ENCODE measurements around the gene SORBS1.
"Not testable (repeated sequence)": the region's sequence is repeated elsewhere in the genome, so short reads cannot be mapped to it uniquely, and the experiment has no call there.

SORBS1 gene

DNA sequence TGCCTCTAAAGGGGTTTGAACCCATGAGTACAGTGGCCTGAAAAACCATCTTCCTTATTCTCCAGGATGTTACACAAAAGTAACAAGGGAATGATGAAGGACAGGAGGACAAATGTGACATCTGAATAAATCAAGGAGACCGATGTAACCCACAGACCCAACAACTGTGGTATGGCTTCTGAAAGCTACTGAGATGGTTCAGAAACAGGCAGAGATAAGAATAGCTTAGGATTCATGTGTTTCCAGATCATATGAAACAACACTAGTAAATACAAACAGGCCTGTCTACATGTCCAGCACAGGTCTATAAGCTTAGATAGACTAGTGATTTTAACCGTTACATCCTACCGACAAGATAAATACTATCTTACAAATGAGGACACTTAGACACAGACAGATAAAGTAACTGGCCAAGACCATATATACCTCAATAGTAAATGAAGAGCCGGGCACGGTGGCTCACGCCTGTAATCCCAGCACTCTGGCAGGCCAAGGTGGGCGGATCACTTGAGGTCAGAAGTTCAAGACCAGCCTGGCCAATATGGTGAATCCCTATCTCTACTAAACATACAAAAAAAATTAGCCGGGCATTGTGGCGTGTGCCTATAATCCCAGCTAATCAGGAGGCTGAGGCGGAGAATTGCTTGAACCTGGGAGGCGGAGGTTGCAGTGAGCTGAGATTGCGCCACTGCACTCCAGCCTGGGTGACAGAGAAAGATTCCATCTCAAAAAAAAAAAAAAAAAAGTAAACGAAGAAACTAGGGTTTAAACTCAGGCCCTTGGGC, 88.7 kb downstream of the SORBS1 start:
- FAIRE-seq = no peak
- no peak for DNase-seq (ENCODE audit: insufficient read length, low spot score)
- no peak for TF ChIP-seq POLR2A (IDR thresholded peaks at IDR 0.05; ENCODE audit: low read depth, low read length)

DNA sequence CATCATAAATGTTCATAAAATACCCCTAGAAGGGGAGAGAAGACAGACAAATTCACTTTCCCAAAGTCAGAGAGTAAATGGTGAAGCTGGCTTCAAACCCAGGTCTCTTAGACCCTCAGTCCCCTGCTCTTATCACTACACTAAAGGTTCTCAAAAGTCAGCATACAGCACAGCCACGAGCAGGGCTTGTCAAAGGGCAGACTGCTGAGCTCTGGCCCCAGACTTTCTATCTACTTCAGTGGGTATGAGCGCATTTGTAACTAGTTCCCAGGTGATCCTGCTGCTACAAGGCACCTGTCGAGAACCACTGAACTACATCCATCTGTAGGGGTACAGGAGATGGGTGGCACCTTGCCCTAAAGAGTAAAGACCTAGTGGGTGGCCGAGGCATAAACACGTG, 91.5 kb downstream of the SORBS1 start:
- TF ChIP-seq POLR2A (IDR thresholded peaks at IDR 0.05; ENCODE audit: low read depth, low read length) = no peak
- FAIRE-seq = no peak
- DNase-seq (ENCODE audit: insufficient read length, low spot score) = no peak

DNA sequence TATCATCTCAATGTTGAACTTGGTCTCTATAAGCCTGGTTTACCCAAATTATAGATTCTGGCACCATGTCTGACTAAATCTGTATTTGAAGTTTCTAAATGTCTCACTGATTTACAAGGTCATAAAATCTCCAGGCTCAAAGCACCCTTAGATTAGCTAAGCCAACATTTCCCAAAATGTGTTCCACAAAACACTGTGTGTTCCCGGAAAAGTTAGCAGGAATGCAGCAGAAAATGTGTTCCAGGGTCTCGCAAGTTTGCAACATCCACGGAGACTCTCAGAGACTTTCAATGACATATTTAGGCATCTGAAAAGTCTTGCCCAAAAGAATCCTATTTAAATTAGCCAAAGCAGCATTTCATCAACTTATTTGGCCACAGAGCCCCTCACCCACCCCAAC, 91.9 kb downstream of the SORBS1 start:
- no peak for FAIRE-seq
- no peak for DNase-seq (ENCODE audit: insufficient read length, low spot score)
- no peak for TF ChIP-seq POLR2A (IDR thresholded peaks at IDR 0.05; ENCODE audit: low read depth, low read length)

DNA sequence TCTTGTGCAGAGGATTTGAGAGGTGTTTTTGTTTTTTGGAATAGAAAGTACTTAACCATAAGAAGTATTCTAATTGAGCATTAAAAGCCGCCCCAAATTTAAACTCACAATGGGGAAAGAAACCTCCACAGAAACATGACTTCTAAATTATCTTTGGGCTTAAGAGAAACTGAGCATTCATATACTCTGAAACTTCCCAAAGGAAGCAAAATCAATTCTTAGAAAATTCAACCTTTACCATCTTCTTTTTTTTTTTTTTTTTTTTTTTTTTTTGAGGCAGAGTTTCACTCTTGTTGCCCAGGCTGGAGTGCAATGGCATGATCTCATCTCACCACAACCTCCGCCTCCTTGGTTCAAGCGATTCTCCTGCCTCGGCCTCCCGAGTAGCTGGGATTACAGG, 93.5 kb downstream of the SORBS1 start:
- FAIRE-seq; DNase-seq (ENCODE audit: insufficient read length, low spot score): not testable (repeated sequence)

GRCh38 chr10:95467162-95467599, 94.0 kb downstream of the SORBS1 start:
- no peak for TF ChIP-seq POLR2A (IDR thresholded peaks at IDR 0.05; ENCODE audit: low read depth, low read length)
- DNase-seq (ENCODE audit: insufficient read length, low spot score) = no peak
- no peak for FAIRE-seq

- no peak for DNase-seq (ENCODE audit: insufficient read length, low spot score)
- TF ChIP-seq POLR2A (IDR thresholded peaks at IDR 0.05; ENCODE audit: low read depth, low read length) = no peak
- FAIRE-seq = no peak
Measured at GRCh38 chr10:95466436-95466835, 94.7 kb downstream of the SORBS1 start.

GRCh38 chr10:95464280-95464679, 96.9 kb downstream of the SORBS1 start:
- FAIRE-seq (no peak), DNase-seq (ENCODE audit: insufficient read length, low spot score) (no peak)

GRCh38 chr10:95462740-95463667, 98.2 kb downstream of the SORBS1 start:
- no peak for DNase-seq (ENCODE audit: insufficient read length, low spot score)
- no peak for FAIRE-seq
- TF ChIP-seq POLR2A (IDR thresholded peaks at IDR 0.05; ENCODE audit: low read depth, low read length) = no peak

More at GRCh38 chr10:95464280-95464679, 96.9 kb downstream of the SORBS1 start:
- no peak for TF ChIP-seq POLR2A (IDR thresholded peaks at IDR 0.05; ENCODE audit: low read depth, low read length)

GRCh38 chr10:95461611-95462010, 99.6 kb downstream of the SORBS1 start:
- no peak for DNase-seq (ENCODE audit: insufficient read length, low spot score)
- no peak for FAIRE-seq
- no peak for TF ChIP-seq POLR2A (IDR thresholded peaks at IDR 0.05; ENCODE audit: low read depth, low read length)

GRCh38 chr10:95459446-95460045, 101.6 kb downstream of the SORBS1 start:
- TF ChIP-seq POLR2A (IDR thresholded peaks at IDR 0.05; ENCODE audit: low read depth, low read length) = no peak
- no peak for DNase-seq (ENCODE audit: insufficient read length, low spot score)
- no peak for FAIRE-seq

DNA sequence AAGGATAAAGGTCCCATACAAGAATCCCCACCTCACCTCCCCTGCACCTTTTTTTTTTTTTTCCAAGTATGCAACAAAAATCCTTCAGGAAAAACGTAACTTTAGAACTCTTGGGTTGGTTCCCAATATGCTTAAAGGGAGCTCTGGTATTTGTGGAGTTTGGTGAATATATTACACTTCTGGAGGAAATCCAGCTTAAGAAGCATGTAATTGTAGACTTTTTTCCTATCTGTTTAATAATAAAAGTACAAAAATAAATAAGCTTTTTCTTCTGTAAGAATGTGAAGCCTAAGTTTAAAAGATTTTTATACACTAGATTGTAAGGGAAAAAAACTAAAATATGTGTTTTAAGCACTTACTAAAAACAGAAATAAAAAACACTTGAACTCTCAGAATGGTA, 102.3 kb downstream of the SORBS1 start:
- FAIRE-seq (no peak), DNase-seq (ENCODE audit: insufficient read length, low spot score) (no peak)
- no peak for TF ChIP-seq POLR2A (IDR thresholded peaks at IDR 0.05; ENCODE audit: low read depth, low read length)

DNA sequence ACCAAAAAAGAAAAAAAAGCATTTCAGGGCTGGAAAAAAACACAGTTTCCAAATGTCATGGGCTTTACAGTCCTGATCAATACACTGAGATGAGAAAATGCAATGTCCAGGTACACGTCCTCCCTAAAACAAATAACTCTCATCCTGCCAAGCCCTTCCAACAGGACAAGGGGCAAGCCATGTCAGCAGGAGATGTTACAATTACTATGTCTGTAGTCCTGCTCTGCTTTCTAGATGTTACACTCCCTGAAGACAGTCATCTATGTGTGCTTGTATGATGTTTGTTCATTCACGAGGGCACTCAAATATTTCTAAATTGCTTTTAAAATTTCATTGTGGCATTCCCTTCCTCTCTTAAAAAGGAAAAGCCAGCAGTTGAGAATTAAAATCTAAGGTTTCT, 103.2 kb downstream of the SORBS1 start:
- DNase-seq (ENCODE audit: insufficient read length, low spot score) (no peak), FAIRE-seq (no peak)
- no peak for TF ChIP-seq POLR2A (IDR thresholded peaks at IDR 0.05; ENCODE audit: low read depth, low read length)

- no peak for TF ChIP-seq POLR2A (IDR thresholded peaks at IDR 0.05; ENCODE audit: low read depth, low read length)
- no peak for DNase-seq (ENCODE audit: insufficient read length, low spot score)
- no peak for FAIRE-seq
Measured at GRCh38 chr10:95457319-95457886, 103.8 kb downstream of the SORBS1 start.

GRCh38 chr10:95456516-95456915, 104.7 kb downstream of the SORBS1 start:
- no peak for DNase-seq (ENCODE audit: insufficient read length, low spot score)
- TF ChIP-seq POLR2A (IDR thresholded peaks at IDR 0.05; ENCODE audit: low read depth, low read length) = no peak
- no peak for FAIRE-seq
